ENCODE measurements around the gene ARHGAP27.
"Not testable (repeated sequence)": the region's sequence is repeated elsewhere in the genome, so short reads cannot be mapped to it uniquely, and the experiment has no call there.

Gene ARHGAP27

DNA sequence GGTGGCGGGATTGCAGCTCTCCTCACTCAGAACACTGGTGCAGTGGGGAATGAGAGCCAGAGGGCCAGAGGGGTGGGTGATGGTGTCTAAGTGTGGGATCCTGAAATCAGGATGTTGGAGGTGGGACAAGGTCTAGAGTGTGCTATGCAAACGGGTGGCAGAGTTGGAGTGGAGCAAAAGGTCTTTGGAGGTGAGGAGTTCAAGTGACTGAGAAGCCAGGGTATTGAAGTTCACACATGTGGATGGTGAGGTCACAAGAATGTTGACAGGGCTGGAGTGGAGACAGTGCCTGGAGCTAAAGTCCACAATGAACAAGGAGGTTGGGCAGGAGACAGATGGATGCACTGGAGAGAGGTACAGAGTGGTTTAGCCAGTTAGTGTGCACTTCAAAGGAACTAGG is 77.6 kb downstream of the ARHGAP27 start:
- DNase-seq, result no peak

DNA sequence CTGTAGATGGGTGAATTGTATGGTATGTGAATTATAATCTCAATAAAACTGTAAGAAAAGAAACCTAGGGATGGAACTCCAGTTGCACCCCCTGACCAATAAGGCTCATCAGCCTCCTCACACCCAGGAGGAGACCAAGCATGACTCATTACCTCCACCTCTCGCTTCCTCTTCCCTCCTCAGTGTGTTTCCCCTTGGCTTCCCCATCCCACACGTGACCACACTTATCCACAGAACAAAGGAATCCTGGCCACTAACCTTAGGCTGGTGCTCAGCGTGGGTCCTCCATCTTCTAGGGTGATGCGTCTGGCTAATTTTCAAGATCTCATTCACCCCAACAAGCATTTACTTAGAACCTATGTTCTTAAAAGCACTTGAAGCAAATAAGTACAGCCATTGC is 79.6 kb downstream of the ARHGAP27 start:
- no peak for DNase-seq

- no peak for DNase-seq
Observed at GRCh38 chr17:45351831-45352230, 80.8 kb downstream of the ARHGAP27 start.

GRCh38 chr17:45347444-45347843 is 85.2 kb downstream of the ARHGAP27 start:
- DNase-seq, result no peak

GRCh38 chr17:45346216-45347015 is 86.3 kb downstream of the ARHGAP27 start:
- DNase-seq, result no peak

DNA sequence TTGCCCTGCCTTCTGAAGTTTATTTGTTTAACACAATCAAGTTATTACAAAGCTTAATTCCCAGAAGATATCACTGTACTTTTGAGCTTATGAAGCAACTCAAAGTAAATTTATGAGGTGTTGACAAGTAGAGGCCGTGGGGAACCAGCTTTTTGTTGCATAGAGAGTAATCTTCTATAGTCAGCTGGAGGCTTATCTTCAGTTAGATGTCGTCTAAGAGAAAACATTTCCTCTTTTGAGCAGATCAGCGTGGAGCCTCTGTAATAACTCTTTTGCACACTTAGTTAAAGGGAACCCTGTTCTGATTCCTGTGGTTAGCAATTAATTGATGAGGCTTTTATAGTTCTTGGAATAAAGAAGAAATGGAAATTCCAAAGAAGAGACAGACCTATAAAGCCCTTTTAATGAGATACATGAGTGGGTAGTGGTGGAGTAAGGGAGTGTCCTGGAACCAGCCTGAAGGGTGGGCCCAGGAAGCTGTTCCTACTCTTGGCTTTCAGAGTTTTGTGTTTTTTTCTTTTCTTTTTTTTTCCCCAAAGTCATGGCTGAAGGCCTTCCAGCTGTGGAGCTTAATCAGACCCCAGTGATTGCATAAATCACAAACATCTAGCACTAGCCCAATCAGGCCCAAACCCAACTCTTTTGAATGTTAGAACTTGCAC is 87.0 kb downstream of the ARHGAP27 start:
- DNase-seq, result no peak

GRCh38 chr17:45345246-45345553 is 87.5 kb downstream of the ARHGAP27 start:
- DNase-seq, result no peak

DNA sequence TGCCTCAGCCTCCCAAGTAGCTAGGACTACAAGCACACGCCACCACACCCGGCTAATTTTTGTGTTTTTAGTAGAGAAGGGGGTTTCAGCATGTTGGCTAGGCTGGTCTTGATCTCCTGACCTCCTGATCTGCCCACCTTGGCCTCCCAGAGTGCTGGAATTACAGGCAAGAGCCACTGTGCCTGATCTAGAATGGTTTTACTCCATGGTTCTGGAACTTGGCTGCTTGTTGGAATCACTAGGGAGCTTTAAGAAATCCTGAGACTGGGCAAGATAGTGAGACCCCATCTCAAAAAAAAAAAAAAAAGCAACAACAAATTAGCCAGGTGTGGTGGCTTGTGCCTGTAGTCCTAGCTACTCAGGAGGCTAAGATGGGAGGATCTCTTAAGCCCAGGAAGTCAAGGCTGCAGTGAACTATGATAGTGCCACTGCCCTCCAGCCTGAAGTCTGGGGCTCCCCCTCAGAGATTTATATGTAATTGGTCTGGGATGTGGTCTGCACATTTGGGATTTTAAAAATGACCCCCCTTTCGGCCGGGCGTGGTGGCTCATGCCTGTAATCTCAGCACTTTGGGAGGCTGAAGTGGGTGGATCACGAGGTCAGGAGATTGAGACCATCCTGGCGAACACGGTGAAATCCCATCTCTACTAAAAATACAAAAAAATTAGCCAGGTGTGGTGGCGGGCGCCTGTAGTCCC is 88.6 kb downstream of the ARHGAP27 start:
- not testable (repeated sequence) for DNase-seq
